ENCODE measurements around the gene STYX. TPM values are rescaled to one million over a fixed set of nuclear protein-coding genes. Genes with fewer than 3 reads are reported as not detected.

Gene STYX
- total RNA-seq, 6 donors from 2014 or later = 3.0 to 16.5 (median 10.4) TPM

DNA sequence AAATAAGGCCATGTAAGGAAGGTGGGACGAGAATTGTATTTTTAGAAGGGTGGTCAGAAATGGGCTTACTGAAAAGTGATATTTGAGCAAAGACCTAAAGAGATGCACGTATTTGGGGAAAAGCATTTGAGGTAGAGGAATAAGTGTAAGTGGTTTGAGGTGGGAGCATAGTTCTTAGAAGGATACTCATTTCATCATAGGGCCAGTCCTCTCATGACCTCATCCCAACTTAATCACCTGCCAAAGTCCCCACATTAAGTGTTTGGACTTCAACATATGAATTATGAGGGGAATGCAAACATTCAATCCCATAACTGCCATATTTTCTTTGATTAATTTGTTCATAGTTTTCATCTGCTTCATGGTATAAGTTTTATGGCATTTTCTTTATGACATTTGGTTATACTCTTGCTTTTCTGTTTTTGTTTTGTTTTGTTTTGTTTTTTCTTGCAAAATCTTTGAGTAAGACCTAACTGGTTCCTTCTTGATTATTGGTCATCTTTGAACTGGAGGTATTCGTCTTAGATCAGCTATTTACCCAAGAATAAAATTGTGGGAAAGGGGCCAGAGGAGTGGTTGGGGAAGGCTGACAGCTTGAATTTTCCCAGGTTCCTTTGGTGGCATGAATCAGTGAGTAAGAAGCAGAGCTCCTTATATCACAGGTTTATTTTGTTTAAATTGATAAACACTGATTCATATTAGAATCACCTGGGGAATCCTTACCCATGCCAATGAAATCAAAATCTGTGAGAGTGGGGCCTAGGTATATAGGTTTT, 37.3 kb downstream of the STYX start:
- no peak for DNase-seq
- Histone ChIP-seq H3K27ac (no peak overlapping the region), H3K4me3 (no peak overlapping the region), H3K27me3 (no peaks in the 10 kb centered on the region), H3K36me3 (peaks cover 4 to 47% (median 9%) of the 10 kb centered on the region in 4 donors), H3K4me1 (no peaks in the 10 kb centered on the region), H3K9me3 (no peaks in the 10 kb centered on the region)
- 89 to 92% methylated on average over 3 of the region's 3 CpGs for WGBS, 2 donors
- no peak for TF ChIP-seq POLR2A (IDR thresholded peaks at IDR 0.05)
- TF ChIP-seq EP300 (IDR thresholded peaks at IDR 0.05) = no peak
- TF ChIP-seq POLR2AphosphoS5 (IDR thresholded peaks at IDR 0.05) = no peak
- TF ChIP-seq, protein P1, sequence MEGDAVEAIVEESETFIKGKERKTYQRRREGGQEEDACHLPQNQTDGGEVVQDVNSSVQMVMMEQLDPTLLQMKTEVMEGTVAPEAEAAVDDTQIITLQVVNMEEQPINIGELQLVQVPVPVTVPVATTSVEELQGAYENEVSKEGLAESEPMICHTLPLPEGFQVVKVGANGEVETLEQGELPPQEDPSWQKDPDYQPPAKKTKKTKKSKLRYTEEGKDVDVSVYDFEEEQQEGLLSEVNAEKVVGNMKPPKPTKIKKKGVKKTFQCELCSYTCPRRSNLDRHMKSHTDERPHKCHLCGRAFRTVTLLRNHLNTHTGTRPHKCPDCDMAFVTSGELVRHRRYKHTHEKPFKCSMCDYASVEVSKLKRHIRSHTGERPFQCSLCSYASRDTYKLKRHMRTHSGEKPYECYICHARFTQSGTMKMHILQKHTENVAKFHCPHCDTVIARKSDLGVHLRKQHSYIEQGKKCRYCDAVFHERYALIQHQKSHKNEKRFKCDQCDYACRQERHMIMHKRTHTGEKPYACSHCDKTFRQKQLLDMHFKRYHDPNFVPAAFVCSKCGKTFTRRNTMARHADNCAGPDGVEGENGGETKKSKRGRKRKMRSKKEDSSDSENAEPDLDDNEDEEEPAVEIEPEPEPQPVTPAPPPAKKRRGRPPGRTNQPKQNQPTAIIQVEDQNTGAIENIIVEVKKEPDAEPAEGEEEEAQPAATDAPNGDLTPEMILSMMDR (IDR thresholded peaks at IDR 0.05) = no peak
- ATAC-seq (ENCODE audit: low FRiP score in 2 of 2) = no peak

DNA sequence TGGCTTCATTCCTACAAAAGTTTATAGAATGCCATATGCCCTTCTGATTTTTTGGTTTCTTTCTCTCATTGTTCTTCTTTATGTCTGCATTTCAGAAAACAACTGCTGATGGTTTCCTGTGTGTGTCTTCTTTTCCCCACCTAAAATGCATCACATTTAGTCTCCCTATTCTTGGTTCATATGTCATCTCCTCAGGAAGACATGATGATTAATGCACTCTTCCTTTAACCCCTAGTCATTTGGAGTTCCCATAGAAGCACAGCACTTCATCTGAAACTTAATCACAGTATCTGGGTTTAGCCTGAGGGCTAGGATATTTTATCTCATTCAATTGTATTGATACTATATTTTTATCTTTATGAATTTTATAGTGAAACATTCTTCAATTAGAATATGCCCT, 39.9 kb downstream of the STYX start:
- TF ChIP-seq POLR2A (IDR thresholded peaks at IDR 0.05) (no peak), POLR2AphosphoS5 (IDR thresholded peaks at IDR 0.05) (no peak), EP300 (IDR thresholded peaks at IDR 0.05) (no peak)
- TF ChIP-seq, protein P1 (IDR thresholded peaks at IDR 0.05) = no peak
- no peak for DNase-seq
- no peak for ATAC-seq (ENCODE audit: low FRiP score in 2 of 2)
- Histone ChIP-seq H3K4me1 (no peaks in the 10 kb centered on the region), H3K9me3 (no peaks in the 10 kb centered on the region), H3K27ac (no peak overlapping the region), H3K4me3 (no peak overlapping the region), H3K36me3 (peaks cover 4 to 58% (median 9%) of the 10 kb centered on the region in 4 donors), H3K27me3 (no peaks in the 10 kb centered on the region)

DNA sequence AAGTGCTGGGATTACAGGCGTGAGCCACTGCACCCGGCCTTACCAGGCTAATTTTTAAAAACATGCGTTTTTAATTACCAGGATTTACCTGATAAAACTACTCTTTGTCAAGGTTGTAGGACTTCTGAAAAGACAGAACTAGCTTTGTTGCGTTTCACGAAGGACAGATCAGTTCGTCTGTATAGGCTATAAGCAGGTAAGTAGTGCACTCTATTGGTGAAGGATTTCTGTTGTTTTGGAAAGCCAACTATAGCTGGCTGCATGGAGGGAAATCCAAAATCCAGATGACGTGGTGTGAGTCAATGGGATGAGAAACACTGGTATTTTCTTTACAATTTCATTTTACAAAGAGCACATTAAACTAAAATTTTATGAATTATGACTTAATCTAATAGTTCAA, 46.9 kb downstream of the STYX start:
- ATAC-seq (ENCODE audit: low FRiP score in 2 of 2) (no peak), DNase-seq (no peak)
- TF ChIP-seq, protein P1 (IDR thresholded peaks at IDR 0.05) = no peak
- no peak for TF ChIP-seq EP300 (IDR thresholded peaks at IDR 0.05)
- TF ChIP-seq POLR2A (IDR thresholded peaks at IDR 0.05) = no peak
- no peak for TF ChIP-seq POLR2AphosphoS5 (IDR thresholded peaks at IDR 0.05)
- Histone ChIP-seq H3K4me1 (no peaks in the 10 kb centered on the region), H3K36me3 (peaks cover 0 to 68% (median 8%) of the 10 kb centered on the region in 4 donors), H3K9me3 (no peaks in the 10 kb centered on the region), H3K27ac (no peak overlapping the region), H3K4me3 (no peak overlapping the region), H3K27me3 (no peaks in the 10 kb centered on the region)
- 86 to 89% methylated on average over 7 of the region's 7 CpGs for whole genome bisulfite sequencing, 2 donors

DNA sequence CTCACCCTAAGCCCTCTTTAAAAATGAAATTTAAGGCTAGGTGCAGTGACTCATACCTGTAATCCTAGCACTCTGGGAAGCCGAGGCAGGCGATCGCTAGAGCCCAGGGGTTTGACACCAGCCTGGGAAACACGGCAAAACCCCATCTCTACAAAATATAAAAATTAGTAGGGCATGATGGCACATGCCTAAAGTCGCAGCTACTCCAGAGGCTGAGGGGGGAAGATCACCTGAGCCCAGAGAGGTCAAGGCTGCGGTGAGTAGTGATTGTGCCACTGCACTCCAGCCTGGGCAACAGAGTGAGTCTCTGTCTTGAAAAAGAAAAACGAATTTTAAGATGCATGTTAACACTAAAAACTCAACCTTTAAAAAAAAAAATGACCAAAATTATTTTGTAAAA, 48.7 kb downstream of the STYX start:
- no peaks in the 10 kb centered on the region for H3K4me1 ChIP-seq
- H3K27me3 ChIP-seq = no peaks in the 10 kb centered on the region
- no peak for ATAC-seq (ENCODE audit: low FRiP score in 2 of 2)
- TF ChIP-seq POLR2AphosphoS5 (IDR thresholded peaks at IDR 0.05) = no peak
- TF ChIP-seq EP300 (IDR thresholded peaks at IDR 0.05) = no peak
- TF ChIP-seq POLR2A (IDR thresholded peaks at IDR 0.05) = no peak
- TF ChIP-seq, protein P1 (IDR thresholded peaks at IDR 0.05) = no peak
- H3K36me3 ChIP-seq = peaks cover 0 to 64% (median 8%) of the 10 kb centered on the region in 4 donors
- H3K27ac ChIP-seq = no peak overlapping the region
- DNase-seq = no peak
- 90 to 95% methylated on average over 7 of the region's 7 CpGs for WGBS, 2 donors
- no peaks in the 10 kb centered on the region for H3K9me3 ChIP-seq
- no peak overlapping the region for H3K4me3 ChIP-seq

DNA sequence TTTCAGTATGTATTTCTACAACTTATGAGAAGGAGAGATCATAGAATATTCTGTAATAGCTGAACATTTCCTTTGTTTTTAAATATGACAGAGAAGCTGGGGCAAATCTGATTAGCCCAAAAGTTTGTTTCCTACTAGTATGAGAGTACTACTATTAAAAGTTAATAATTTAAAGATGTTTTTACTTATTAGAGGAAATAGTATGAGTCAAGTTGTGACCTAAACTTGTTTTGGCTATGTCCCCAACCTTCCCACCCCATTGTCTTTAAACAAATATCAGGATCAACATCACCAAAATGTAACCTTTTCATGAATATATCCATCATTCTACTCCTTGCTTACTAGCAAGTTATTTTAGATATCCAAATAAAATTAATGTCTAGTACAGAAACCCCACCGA, 50.9 kb downstream of the STYX start:
- no peaks in the 10 kb centered on the region for H3K27me3 ChIP-seq
- DNase-seq = no peak
- TF ChIP-seq POLR2AphosphoS5 (IDR thresholded peaks at IDR 0.05) = no peak
- TF ChIP-seq POLR2A (IDR thresholded peaks at IDR 0.05) = no peak
- TF ChIP-seq EP300 (IDR thresholded peaks at IDR 0.05) = no peak
- TF ChIP-seq, protein P1 (IDR thresholded peaks at IDR 0.05) = no peak
- H3K27ac ChIP-seq = no peak overlapping the region
- 86 to 97% methylated on average over 1 of the region's 1 CpG for WGBS, 2 donors
- H3K4me3 ChIP-seq = no peak overlapping the region
- no peaks in the 10 kb centered on the region for H3K4me1 ChIP-seq
- no peak for ATAC-seq (ENCODE audit: low FRiP score in 2 of 2)
- H3K36me3 ChIP-seq = peaks cover 0 to 51% (median 2%) of the 10 kb centered on the region in 4 donors
- H3K9me3 ChIP-seq = no peaks in the 10 kb centered on the region

Measured in upper lobe of left lung (tissue), 6 donors.